ENCODE data around the gene RNF38.

RNF38 gene

DNA sequence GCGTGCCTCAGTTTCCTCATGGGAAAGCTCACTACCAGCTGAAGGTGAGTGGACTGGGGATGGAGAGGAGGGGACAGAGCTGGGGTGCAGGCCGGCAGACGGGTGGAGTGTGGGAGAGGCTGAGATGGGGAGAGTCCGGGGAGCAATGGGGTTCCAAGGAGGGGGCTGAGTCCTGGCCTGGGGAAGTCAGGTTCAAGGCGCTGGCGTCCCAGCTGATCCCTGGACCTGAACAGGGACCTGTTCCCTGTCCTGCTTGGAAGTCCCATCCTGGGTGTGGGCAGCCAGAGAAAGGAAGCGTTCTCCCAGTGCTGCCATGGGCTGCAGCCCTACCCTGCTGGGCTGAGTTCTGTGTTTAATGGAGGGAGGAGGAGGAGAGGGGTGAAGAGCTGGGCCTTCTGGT lies 80.9 kb downstream of the RNF38 start:
- TF ChIP-seq ZBTB7A (IDR thresholded peaks at IDR 0.05; ENCODE audit: low read depth) (no peak), FOXM1 (IDR thresholded peaks at IDR 0.05; ENCODE audit: borderline replicate concordance, low read depth) (no peak), EGR1 (IDR thresholded peaks at IDR 0.05) (no peak), CEBPB (IDR thresholded peaks at IDR 0.05) (no peak), CREB1 (IDR thresholded peaks at IDR 0.05; ENCODE audit: low read depth) (no peak), RAD21 (IDR thresholded peaks at IDR 0.05; ENCODE audit: low read depth) (no peak), TAF1 (IDR thresholded peaks at IDR 0.05; ENCODE audit: low read depth) (no peak), EP300 (IDR thresholded peaks at IDR 0.05; ENCODE audit: borderline replicate concordance) (no peak), NFIC (IDR thresholded peaks at IDR 0.05) (no peak), TEAD4 (IDR thresholded peaks at IDR 0.05) (no peak), YY1 (IDR thresholded peaks at IDR 0.05; ENCODE audit: low read depth) (no peak), TCF12 (IDR thresholded peaks at IDR 0.05; ENCODE audit: low read depth) (no peak)
- TF ChIP-seq, protein P1, sequence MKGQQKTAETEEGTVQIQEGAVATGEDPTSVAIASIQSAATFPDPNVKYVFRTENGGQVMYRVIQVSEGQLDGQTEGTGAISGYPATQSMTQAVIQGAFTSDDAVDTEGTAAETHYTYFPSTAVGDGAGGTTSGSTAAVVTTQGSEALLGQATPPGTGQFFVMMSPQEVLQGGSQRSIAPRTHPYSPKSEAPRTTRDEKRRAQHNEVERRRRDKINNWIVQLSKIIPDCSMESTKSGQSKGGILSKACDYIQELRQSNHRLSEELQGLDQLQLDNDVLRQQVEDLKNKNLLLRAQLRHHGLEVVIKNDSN (IDR thresholded peaks at IDR 0.05), result no peak
- TF ChIP-seq, protein P2, sequence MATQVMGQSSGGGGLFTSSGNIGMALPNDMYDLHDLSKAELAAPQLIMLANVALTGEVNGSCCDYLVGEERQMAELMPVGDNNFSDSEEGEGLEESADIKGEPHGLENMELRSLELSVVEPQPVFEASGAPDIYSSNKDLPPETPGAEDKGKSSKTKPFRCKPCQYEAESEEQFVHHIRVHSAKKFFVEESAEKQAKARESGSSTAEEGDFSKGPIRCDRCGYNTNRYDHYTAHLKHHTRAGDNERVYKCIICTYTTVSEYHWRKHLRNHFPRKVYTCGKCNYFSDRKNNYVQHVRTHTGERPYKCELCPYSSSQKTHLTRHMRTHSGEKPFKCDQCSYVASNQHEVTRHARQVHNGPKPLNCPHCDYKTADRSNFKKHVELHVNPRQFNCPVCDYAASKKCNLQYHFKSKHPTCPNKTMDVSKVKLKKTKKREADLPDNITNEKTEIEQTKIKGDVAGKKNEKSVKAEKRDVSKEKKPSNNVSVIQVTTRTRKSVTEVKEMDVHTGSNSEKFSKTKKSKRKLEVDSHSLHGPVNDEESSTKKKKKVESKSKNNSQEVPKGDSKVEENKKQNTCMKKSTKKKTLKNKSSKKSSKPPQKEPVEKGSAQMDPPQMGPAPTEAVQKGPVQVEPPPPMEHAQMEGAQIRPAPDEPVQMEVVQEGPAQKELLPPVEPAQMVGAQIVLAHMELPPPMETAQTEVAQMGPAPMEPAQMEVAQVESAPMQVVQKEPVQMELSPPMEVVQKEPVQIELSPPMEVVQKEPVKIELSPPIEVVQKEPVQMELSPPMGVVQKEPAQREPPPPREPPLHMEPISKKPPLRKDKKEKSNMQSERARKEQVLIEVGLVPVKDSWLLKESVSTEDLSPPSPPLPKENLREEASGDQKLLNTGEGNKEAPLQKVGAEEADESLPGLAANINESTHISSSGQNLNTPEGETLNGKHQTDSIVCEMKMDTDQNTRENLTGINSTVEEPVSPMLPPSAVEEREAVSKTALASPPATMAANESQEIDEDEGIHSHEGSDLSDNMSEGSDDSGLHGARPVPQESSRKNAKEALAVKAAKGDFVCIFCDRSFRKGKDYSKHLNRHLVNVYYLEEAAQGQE (IDR thresholded peaks at IDR 0.05; ENCODE audit: low read depth), result no peak
- TF ChIP-seq, protein P3, sequence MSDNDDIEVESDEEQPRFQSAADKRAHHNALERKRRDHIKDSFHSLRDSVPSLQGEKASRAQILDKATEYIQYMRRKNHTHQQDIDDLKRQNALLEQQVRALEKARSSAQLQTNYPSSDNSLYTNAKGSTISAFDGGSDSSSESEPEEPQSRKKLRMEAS (IDR thresholded peaks at IDR 0.05), result no peak

DNA sequence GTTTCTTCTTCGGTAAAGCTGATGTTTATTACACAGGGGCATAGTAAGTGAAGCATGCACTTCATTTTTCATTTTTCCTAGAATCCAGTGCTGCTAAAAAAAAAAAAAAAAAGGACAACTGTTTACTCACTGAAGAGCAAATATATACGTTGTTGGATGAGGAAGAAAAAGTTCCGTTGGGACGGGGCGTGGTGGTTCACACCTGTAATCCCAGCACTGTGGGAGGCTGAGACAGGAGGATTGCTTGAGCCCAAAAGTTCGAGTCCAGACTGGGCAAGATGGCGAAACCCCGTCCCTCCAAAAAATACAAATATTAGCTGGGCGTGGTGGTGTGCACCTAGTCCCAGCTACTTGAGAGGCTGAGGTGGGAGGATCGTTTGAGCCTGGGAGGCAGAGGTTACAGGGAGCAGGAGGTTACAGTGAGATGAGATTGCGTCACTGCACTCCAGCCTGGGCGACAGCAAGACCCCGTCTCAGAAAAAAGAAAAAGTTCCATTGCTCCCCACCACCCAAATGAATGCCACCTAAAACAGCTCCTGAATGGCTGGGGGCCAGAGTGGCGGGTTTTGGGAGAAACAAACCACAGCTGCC lies 81.8 kb downstream of the RNF38 start:
- TF ChIP-seq NFIC (IDR thresholded peaks at IDR 0.05), result no peak
- no peak for TF ChIP-seq FOXM1 (IDR thresholded peaks at IDR 0.05; ENCODE audit: borderline replicate concordance, low read depth)
- no peak for TF ChIP-seq EP300 (IDR thresholded peaks at IDR 0.05; ENCODE audit: borderline replicate concordance)
- no peak for TF ChIP-seq TEAD4 (IDR thresholded peaks at IDR 0.05)
- TF ChIP-seq YY1 (IDR thresholded peaks at IDR 0.05; ENCODE audit: low read depth), result no peak
- no peak for TF ChIP-seq CEBPB (IDR thresholded peaks at IDR 0.05)
- TF ChIP-seq, protein P1 (IDR thresholded peaks at IDR 0.05), result no peak
- TF ChIP-seq TCF12 (IDR thresholded peaks at IDR 0.05; ENCODE audit: low read depth), result no peak
- no peak for TF ChIP-seq CREB1 (IDR thresholded peaks at IDR 0.05; ENCODE audit: low read depth)
- TF ChIP-seq RAD21 (IDR thresholded peaks at IDR 0.05; ENCODE audit: low read depth), result no peak
- TF ChIP-seq, protein P2 (IDR thresholded peaks at IDR 0.05; ENCODE audit: low read depth), result no peak
- no peak for TF ChIP-seq EGR1 (IDR thresholded peaks at IDR 0.05)
- TF ChIP-seq TAF1 (IDR thresholded peaks at IDR 0.05; ENCODE audit: low read depth), result no peak

DNA sequence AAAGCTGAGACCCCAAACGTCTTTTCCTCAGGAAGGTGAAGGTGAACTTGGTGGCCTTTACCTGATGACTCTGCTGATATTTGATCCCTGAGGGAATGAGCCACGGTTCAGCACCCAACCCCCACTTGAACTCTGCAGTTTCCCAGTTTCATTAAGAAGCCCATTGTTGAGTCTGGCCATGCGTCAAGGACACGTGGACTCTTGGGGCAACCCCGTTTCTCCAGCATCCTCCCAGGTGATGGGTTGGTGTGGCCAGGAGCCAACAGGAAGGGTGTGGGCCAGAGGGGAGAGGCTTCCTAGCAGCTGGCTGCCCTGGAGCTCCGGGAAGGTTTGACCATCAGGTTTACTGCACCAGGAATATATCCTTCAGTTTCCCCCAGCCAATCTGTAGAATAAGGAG lies 82.3 kb downstream of the RNF38 start:
- TF ChIP-seq RAD21 (IDR thresholded peaks at IDR 0.05; ENCODE audit: low read depth) (no peak), CEBPB (IDR thresholded peaks at IDR 0.05) (no peak), TEAD4 (IDR thresholded peaks at IDR 0.05) (no peak), TAF1 (IDR thresholded peaks at IDR 0.05; ENCODE audit: low read depth) (no peak), NFIC (IDR thresholded peaks at IDR 0.05) (peak; percentile 53), EP300 (IDR thresholded peaks at IDR 0.05; ENCODE audit: borderline replicate concordance) (no peak), CREB1 (IDR thresholded peaks at IDR 0.05; ENCODE audit: low read depth) (no peak)
- TF ChIP-seq, protein P1 (IDR thresholded peaks at IDR 0.05), result peak; percentile 58; the same call in 1 of the 2 replicates
- TF ChIP-seq, protein P3 (IDR thresholded peaks at IDR 0.05), result peak; percentile 70
- TF ChIP-seq, protein P2 (IDR thresholded peaks at IDR 0.05; ENCODE audit: low read depth), result no peak
